ENCODE results near the gene CLASP1. TPM values are rescaled to one million over a fixed set of nuclear protein-coding genes. Genes with fewer than 3 reads are reported as not detected.

The CLASP1 gene
- total RNA-seq, 2 donors from 2014 or later = 87.0 to 88.3 TPM

GRCh38 chr2:121408641-121409040, 240.6 kb downstream of the CLASP1 start:
- peaks cover 59% of the 10 kb centered on the region for H3K36me3 Mint-ChIP-seq (ENCODE audit: low read depth)
- no peak overlapping the region for H3K4me3 ChIP-seq (ENCODE audit: low read length)
- peaks cover 71% of the 10 kb centered on the region for H3K36me3 ChIP-seq (ENCODE audit: control insufficient read depth, insufficient read depth, low read length)
- no peak overlapping the region for H3K27ac ChIP-seq (ENCODE audit: low read depth, low read length)
- H3K27ac Mint-ChIP-seq = no peak overlapping the region
- no peaks in the 10 kb centered on the region for H3K9me3 Mint-ChIP-seq
- H3K9ac ChIP-seq (ENCODE audit: extremely low read depth, low read length, poor library complexity, severe bottlenecking) = no peak overlapping the region
- DNase-seq = no peak
- no peaks in the 10 kb centered on the region for H3K27me3 ChIP-seq (ENCODE audit: control insufficient read depth, insufficient read depth, low read length, poor library complexity, severe bottlenecking)
- H3K27me3 Mint-ChIP-seq (ENCODE audit: insufficient read depth) = no peaks in the 10 kb centered on the region
- H3K4me1 ChIP-seq (ENCODE audit: control insufficient read depth, insufficient read depth, low read length) = peaks cover 6% of the 10 kb centered on the region
- WGBS, 2 experiments (ENCODE audit: insufficient coverage in 1 of 2, insufficient read length in 1 of 2) = 98 to 100% methylated on average over 3 of the region's 3 CpGs
- no peak for TF ChIP-seq CTCF (conservative IDR thresholded peaks at IDR 0.05)
- peaks cover 7% of the 10 kb centered on the region for H3K4me1 Mint-ChIP-seq
- H3K4me3 Mint-ChIP-seq = no peak overlapping the region
- H3K9me3 ChIP-seq (ENCODE audit: control insufficient read depth, low read length) = no peaks in the 10 kb centered on the region

- Mint-ChIP-seq H3K4me3 (no peak overlapping the region), H3K4me1 (peaks cover 9% of the 10 kb centered on the region), H3K9me3 (no peaks in the 10 kb centered on the region), H3K27me3 (ENCODE audit: insufficient read depth) (no peaks in the 10 kb centered on the region), H3K27ac (no peak overlapping the region), H3K36me3 (ENCODE audit: low read depth) (peaks cover 72% of the 10 kb centered on the region)
- H3K4me3 ChIP-seq (ENCODE audit: low read length) = no peak overlapping the region
- no peak overlapping the region for H3K9ac ChIP-seq (ENCODE audit: extremely low read depth, low read length, poor library complexity, severe bottlenecking)
- no peak for TF ChIP-seq CTCF (conservative IDR thresholded peaks at IDR 0.05)
- H3K27ac ChIP-seq (ENCODE audit: low read depth, low read length) = no peak overlapping the region
- peaks cover 77% of the 10 kb centered on the region for H3K36me3 ChIP-seq (ENCODE audit: control insufficient read depth, insufficient read depth, low read length)
- H3K4me1 ChIP-seq (ENCODE audit: control insufficient read depth, insufficient read depth, low read length) = peaks cover 6% of the 10 kb centered on the region
- DNase-seq = no peak
- 90 to 100% methylated on average over 3 to 6 of the region's 6 CpGs for WGBS, 2 experiments (ENCODE audit: insufficient coverage in 1 of 2, insufficient read length in 1 of 2)
- H3K27me3 ChIP-seq (ENCODE audit: control insufficient read depth, insufficient read depth, low read length, poor library complexity, severe bottlenecking) = no peaks in the 10 kb centered on the region
- H3K9me3 ChIP-seq (ENCODE audit: control insufficient read depth, low read length) = no peaks in the 10 kb centered on the region
These were observed 244.0 kb downstream of the CLASP1 start for GRCh38 chr2:121405233-121405632.

GRCh38 chr2:121400201-121400600, 249.1 kb downstream of the CLASP1 start:
- DNase-seq = no peak
- H3K27ac ChIP-seq (ENCODE audit: low read depth, low read length) = no peak overlapping the region
- no peak for TF ChIP-seq CTCF (conservative IDR thresholded peaks at IDR 0.05)
- no peak overlapping the region for H3K27ac Mint-ChIP-seq
- no peak overlapping the region for H3K4me3 Mint-ChIP-seq
- no peaks in the 10 kb centered on the region for H3K27me3 Mint-ChIP-seq (ENCODE audit: insufficient read depth)
- H3K9ac ChIP-seq (ENCODE audit: extremely low read depth, low read length, poor library complexity, severe bottlenecking) = no peak overlapping the region
- peaks cover 12% of the 10 kb centered on the region for H3K4me1 Mint-ChIP-seq
- H3K9me3 Mint-ChIP-seq = no peaks in the 10 kb centered on the region
- H3K4me1 ChIP-seq (ENCODE audit: control insufficient read depth, insufficient read depth, low read length) = peaks cover 3% of the 10 kb centered on the region
- H3K36me3 Mint-ChIP-seq (ENCODE audit: low read depth) = peaks cover 60% of the 10 kb centered on the region
- H3K36me3 ChIP-seq (ENCODE audit: control insufficient read depth, insufficient read depth, low read length) = peaks cover 67% of the 10 kb centered on the region
- H3K4me3 ChIP-seq (ENCODE audit: low read length) = no peak overlapping the region
- H3K9me3 ChIP-seq (ENCODE audit: control insufficient read depth, low read length) = no peaks in the 10 kb centered on the region
- WGBS, 2 experiments (ENCODE audit: insufficient coverage in 1 of 2, insufficient read length in 1 of 2) = 89 to 97% methylated on average over 3 to 5 of the region's 5 CpGs
- no peaks in the 10 kb centered on the region for H3K27me3 ChIP-seq (ENCODE audit: control insufficient read depth, insufficient read depth, low read length, poor library complexity, severe bottlenecking)
